HG03108 (cell line): Measurements from ENCODE around the gene RAI14.
"Not testable (repeated sequence)": the region's sequence is repeated elsewhere in the genome, so short reads cannot be mapped to it uniquely, and the experiment has no call there.

Experiments used
- ATAC-seq: cut with Tn5 transposase; IDR thresholded peaks from one replicate; pipeline ENCODE4 v1.9.1; 2021; ENCODE audit warnings: moderate library complexity; ENCODE audit not compliant: unreplicated experiment

Gene RAI14

GRCh38 chr5:34758514-34758913 is 102.4 kb downstream of the RAI14 start:
- ATAC-seq: no peak

- ATAC-seq: not testable (repeated sequence)
Measured at GRCh38 chr5:34759213-34759612, 103.1 kb downstream of the RAI14 start.

GRCh38 chr5:34765662-34766061 is 109.5 kb downstream of the RAI14 start:
- ATAC-seq: no peak

GRCh38 chr5:34767180-34767579 is 111.1 kb downstream of the RAI14 start:
- no peak for ATAC-seq

- no peak for ATAC-seq
Measured at GRCh38 chr5:34770486-34770885, 114.4 kb downstream of the RAI14 start.

- ATAC-seq: no peak
Measured at GRCh38 chr5:34771076-34771475, 114.9 kb downstream of the RAI14 start.

GRCh38 chr5:34772267-34773098 is 116.4 kb downstream of the RAI14 start:
- no peak for ATAC-seq

- ATAC-seq: no peak
Measured at GRCh38 chr5:34774139-34774538, 118.0 kb downstream of the RAI14 start.

- ATAC-seq: not testable (repeated sequence)
Measured at GRCh38 chr5:34774678-34775077, 118.5 kb downstream of the RAI14 start.

- ATAC-seq: no peak
Measured at GRCh38 chr5:34775886-34776285, 119.8 kb downstream of the RAI14 start.

GRCh38 chr5:34778091-34778850 is 122.1 kb downstream of the RAI14 start:
- ATAC-seq: no peak

- ATAC-seq: not testable (repeated sequence)
Measured at GRCh38 chr5:34783892-34784291, 127.8 kb downstream of the RAI14 start.

- no peak for ATAC-seq
Measured at GRCh38 chr5:34787035-34787434, 130.9 kb downstream of the RAI14 start.

- no peak for ATAC-seq
Measured at GRCh38 chr5:34789021-34789531, 132.9 kb downstream of the RAI14 start.

GRCh38 chr5:34789639-34790038 is 133.5 kb downstream of the RAI14 start:
- no peak for ATAC-seq

- ATAC-seq: no peak
Measured at GRCh38 chr5:34790069-34790468, 133.9 kb downstream of the RAI14 start.

- ATAC-seq: no peak
Measured at GRCh38 chr5:34791761-34792244, 135.7 kb downstream of the RAI14 start.

GRCh38 chr5:34802834-34803563 is 146.9 kb downstream of the RAI14 start:
- no peak for ATAC-seq

GRCh38 chr5:34803974-34804732 is 148.0 kb downstream of the RAI14 start:
- no peak for ATAC-seq

- no peak for ATAC-seq
Measured at GRCh38 chr5:34804913-34805312, 148.8 kb downstream of the RAI14 start.
